OCI-LY1 (cell line): ENCODE measurements around the gene SLC9A9.

ENCODE experiments used
- H2AFZ ChIP-seq: fragments of 200-600 bp; sonication (generic), shearing (Covaris generic); 2 replicates; pipeline ENCODE4 v1.6.0; 2014; ENCODE audit warnings: antibody characterized with exemption, mild to moderate bottlenecking, low read length
- H3F3A ChIP-seq: fragments of 200-600 bp; sonication (generic), shearing (Covaris generic); 2 replicates; pipeline ENCODE4 v1.6.0; 2014; ENCODE audit warnings: mild to moderate bottlenecking, antibody characterized with exemption, low read length, moderate library complexity; ENCODE audit not compliant: insufficient read depth
- H3K27ac ChIP-seq: fragments of 200-600 bp; sonication (generic); 2 replicates; pipeline ENCODE4 v1.5.1; 2014; ENCODE audit warnings: low read length, mixed run types, mild to moderate bottlenecking, low read depth; ENCODE audit not compliant: poor library complexity, severe bottlenecking
- H3K27me3 ChIP-seq: fragments of 200-600 bp; sonication (generic); 2 replicates; pipeline ENCODE4 v1.6.0; 2014; ENCODE audit warnings: antibody characterized with exemption, mild to moderate bottlenecking, low read length, moderate library complexity; ENCODE audit not compliant: insufficient read depth
- H3K36me3 ChIP-seq: fragments of 200-600 bp; sonication (generic); 2 replicates; pipeline ENCODE4 v1.6.1; 2014; ENCODE audit warnings: mild to moderate bottlenecking, antibody characterized with exemption, low read length, moderate library complexity, mixed read lengths; ENCODE audit not compliant: insufficient read depth
- H3K4me1 ChIP-seq: fragments of 200-600 bp; sonication (generic); 2 replicates; pipeline ENCODE4 v1.5.1; 2014; ENCODE audit warnings: mild to moderate bottlenecking, low read length, moderate library complexity; ENCODE audit not compliant: insufficient read depth, severe bottlenecking
- H3K4me2 ChIP-seq: fragments of 200-600 bp; sonication (generic), shearing (Covaris generic); 2 replicates; pipeline ENCODE4 v1.6.1; 2014; ENCODE audit warnings: low read length
- H3K4me3 ChIP-seq: fragments of 200-600 bp; sonication (generic); 2 replicates; pipeline ENCODE4 v1.5.1; 2014; ENCODE audit warnings: low read length, low read depth, mild to moderate bottlenecking, mixed read lengths; ENCODE audit not compliant: poor library complexity, severe bottlenecking
- H3K79me2 ChIP-seq: fragments of 200-600 bp; shearing (Covaris generic); 2 replicates; pipeline ENCODE4 v1.6.1; 2016; ENCODE audit warnings: mixed run types, low read length, mixed read lengths; ENCODE audit not compliant: insufficient read depth
- H3K9ac ChIP-seq: fragments of 200-600 bp; sonication (generic), shearing (Covaris generic); 2 replicates; pipeline ENCODE4 v1.6.1; 2014; ENCODE audit warnings: mild to moderate bottlenecking, low read length, mixed read lengths
- H3K9me2 ChIP-seq: fragments of 200-600 bp; sonication (generic), shearing (Covaris generic); 2 replicates; pipeline ENCODE4 v1.6.1; 2014; ENCODE audit warnings: low read depth, mild to moderate bottlenecking, low read length, mixed read lengths
- H3K9me3 ChIP-seq: fragments of 200-600 bp; shearing (Covaris generic); 2 replicates; pipeline ENCODE4 v1.6.1; 2014; ENCODE audit warnings: low read length, mixed read lengths
- H4K20me1 ChIP-seq: fragments of 200-600 bp; sonication (generic), shearing (Covaris generic); 2 replicates; pipeline ENCODE4 v1.6.0; 2016; ENCODE audit warnings: mild to moderate bottlenecking, low read length; ENCODE audit not compliant: insufficient read depth
- EZH2 ChIP-seq: fragments of 200-600 bp; sonication (generic), shearing (Covaris generic); IDR thresholded peaks from 2 replicates; pipeline ENCODE4 v1.8.0; 2017; ENCODE audit warnings: borderline replicate concordance, mixed run types, mild to moderate bottlenecking, antibody characterized with exemption, low read length, moderate library complexity, mixed read lengths
- TF ChIP-seq, protein P1 (sequence below): fragments of 200-600 bp; sonication (generic), shearing (Covaris generic); IDR thresholded peaks from 2 replicates; pipeline ENCODE4 v1.5.1; 2017; ENCODE audit warnings: mild to moderate bottlenecking, antibody characterized with exemption, low read length, moderate library complexity, mixed read lengths

The SLC9A9 gene

DNA sequence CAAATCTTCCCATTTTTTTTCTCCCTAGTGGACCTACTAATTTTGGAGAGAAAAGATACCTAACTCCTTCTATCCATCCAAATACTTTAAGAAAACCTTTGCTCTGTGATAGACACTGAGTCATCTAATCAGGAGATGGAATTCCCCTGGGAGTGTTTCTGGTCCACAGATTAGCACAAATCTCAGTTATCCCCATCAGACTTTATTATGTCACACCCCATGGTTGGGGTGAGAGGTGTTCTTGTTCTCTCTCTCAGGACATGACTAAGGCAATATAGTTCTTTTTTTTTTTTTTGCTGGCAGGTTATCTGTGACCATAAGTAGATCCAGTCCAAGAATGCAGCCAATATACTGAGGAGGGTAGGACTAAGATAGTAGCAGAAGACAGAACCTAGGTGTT, 15.8 kb downstream of the SLC9A9 start:
- H3K27me3 ChIP-seq = no peaks in the 10 kb centered on the region
- H3K4me2 ChIP-seq = no peak overlapping the region
- no peak overlapping the region for H2AFZ ChIP-seq
- H3K27ac ChIP-seq = no peak overlapping the region
- TF ChIP-seq EZH2 = no peak
- TF ChIP-seq, protein P1, sequence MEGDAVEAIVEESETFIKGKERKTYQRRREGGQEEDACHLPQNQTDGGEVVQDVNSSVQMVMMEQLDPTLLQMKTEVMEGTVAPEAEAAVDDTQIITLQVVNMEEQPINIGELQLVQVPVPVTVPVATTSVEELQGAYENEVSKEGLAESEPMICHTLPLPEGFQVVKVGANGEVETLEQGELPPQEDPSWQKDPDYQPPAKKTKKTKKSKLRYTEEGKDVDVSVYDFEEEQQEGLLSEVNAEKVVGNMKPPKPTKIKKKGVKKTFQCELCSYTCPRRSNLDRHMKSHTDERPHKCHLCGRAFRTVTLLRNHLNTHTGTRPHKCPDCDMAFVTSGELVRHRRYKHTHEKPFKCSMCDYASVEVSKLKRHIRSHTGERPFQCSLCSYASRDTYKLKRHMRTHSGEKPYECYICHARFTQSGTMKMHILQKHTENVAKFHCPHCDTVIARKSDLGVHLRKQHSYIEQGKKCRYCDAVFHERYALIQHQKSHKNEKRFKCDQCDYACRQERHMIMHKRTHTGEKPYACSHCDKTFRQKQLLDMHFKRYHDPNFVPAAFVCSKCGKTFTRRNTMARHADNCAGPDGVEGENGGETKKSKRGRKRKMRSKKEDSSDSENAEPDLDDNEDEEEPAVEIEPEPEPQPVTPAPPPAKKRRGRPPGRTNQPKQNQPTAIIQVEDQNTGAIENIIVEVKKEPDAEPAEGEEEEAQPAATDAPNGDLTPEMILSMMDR = no peak
- no peak overlapping the region for H3K4me3 ChIP-seq
- no peaks in the 10 kb centered on the region for H3K4me1 ChIP-seq
- no peaks in the 10 kb centered on the region for H3K9me3 ChIP-seq
- H3K79me2 ChIP-seq = no peaks in the 10 kb centered on the region
- no peaks in the 10 kb centered on the region for H4K20me1 ChIP-seq
- H3F3A ChIP-seq = no peaks in the 10 kb centered on the region
- no peaks in the 10 kb centered on the region for H3K36me3 ChIP-seq
- no peak overlapping the region for H3K9ac ChIP-seq
- H3K9me2 ChIP-seq = no peaks in the 10 kb centered on the region

DNA sequence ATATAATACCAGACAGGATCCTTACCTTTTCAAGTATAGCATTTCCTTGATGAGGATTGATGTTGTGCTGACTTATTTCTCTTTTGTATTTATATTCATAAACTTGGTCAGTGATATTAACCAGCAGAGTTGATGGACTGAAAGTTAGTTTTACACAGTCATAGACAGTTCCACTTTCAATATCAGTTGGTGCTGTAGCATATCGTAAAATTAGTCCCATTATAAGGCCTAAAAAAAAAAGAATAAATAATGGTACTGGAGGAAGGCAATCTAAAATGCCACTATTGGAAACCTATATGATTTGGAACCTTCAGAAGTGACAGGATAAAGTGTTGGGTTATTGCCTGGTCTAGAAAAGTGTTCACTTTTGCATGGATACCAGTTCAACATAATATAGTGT, 16.3 kb downstream of the SLC9A9 start:
- no peaks in the 10 kb centered on the region for H3K27me3 ChIP-seq
- no peak overlapping the region for H3K9ac ChIP-seq
- H3F3A ChIP-seq = no peaks in the 10 kb centered on the region
- H3K4me2 ChIP-seq = no peak overlapping the region
- no peaks in the 10 kb centered on the region for H3K9me2 ChIP-seq
- no peaks in the 10 kb centered on the region for H3K36me3 ChIP-seq
- H2AFZ ChIP-seq = no peak overlapping the region
- H3K4me3 ChIP-seq = no peak overlapping the region
- H3K4me1 ChIP-seq = no peaks in the 10 kb centered on the region
- H3K79me2 ChIP-seq = no peaks in the 10 kb centered on the region
- no peak overlapping the region for H3K27ac ChIP-seq
- TF ChIP-seq, protein P1 = no peak
- TF ChIP-seq EZH2 = no peak
- H3K9me3 ChIP-seq = no peaks in the 10 kb centered on the region
- H4K20me1 ChIP-seq = no peaks in the 10 kb centered on the region

- no peaks in the 10 kb centered on the region for H3K9me2 ChIP-seq
- no peaks in the 10 kb centered on the region for H3K27me3 ChIP-seq
- no peaks in the 10 kb centered on the region for H4K20me1 ChIP-seq
- H3F3A ChIP-seq = no peaks in the 10 kb centered on the region
- no peak overlapping the region for H3K4me2 ChIP-seq
- H3K36me3 ChIP-seq = no peaks in the 10 kb centered on the region
- H3K4me1 ChIP-seq = no peaks in the 10 kb centered on the region
- H3K4me3 ChIP-seq = no peak overlapping the region
- no peak for TF ChIP-seq EZH2
- TF ChIP-seq, protein P1 = no peak
- no peaks in the 10 kb centered on the region for H3K79me2 ChIP-seq
- H2AFZ ChIP-seq = no peak overlapping the region
- H3K9me3 ChIP-seq = no peaks in the 10 kb centered on the region
- no peak overlapping the region for H3K27ac ChIP-seq
- no peak overlapping the region for H3K9ac ChIP-seq
Measured at GRCh38 chr3:143831208-143831607, 17.1 kb downstream of the SLC9A9 start.
